HUDEP-2 (cell line): ENCODE results near the gene PKP3.
"Not testable (repeated sequence)": the region's sequence is repeated elsewhere in the genome, so short reads cannot be mapped to it uniquely, and the experiment has no call there.

ENCODE experiments used
- DNase-seq, 76 experiments: peaks; one replicate each; lab custom pipeline; 2025; ENCODE audit not compliant: unreplicated experiment in 76 of 76; lab: John Stamatoyannopoulos, UW

PKP3 gene

DNA sequence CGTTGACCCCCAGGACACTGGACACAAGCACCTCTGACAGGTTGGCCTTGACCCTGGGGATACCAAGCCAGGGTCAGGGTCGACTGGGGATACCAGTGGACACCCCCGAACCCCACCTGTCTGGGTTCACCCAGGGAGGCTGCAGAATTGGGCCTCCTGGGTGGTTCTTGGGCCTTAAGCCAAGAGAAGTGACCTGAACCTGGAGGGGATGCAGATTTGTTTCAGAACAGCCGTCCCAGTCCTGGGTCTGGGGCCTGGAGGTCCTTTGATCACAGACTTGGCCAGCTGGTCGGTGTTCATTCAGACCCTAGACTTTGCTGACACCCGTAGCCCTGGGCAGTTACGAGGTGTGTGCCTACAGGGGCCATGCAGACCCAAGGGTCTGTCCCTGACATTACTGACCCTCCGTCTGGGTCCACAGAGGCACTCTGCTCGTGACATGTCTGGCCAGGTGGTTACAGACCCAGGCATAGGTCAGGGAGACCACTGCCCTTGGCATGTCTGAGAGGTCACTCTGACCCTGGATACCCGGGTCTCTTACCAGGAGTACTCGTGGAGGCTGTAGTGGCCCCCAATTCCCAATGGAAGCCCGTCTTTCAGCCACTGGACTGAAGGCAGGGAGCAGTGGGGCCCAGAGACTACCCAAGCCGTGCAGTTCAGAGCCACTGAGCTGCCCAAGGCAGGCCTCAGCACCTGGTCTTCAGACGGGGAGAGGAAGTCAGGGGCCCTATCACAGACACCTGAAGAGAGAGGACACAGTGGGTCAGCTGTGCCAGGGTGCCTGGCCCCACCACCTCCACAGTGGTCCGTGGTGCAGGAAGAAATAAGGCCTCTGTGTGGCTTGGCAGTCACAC, 14.4 kb downstream of the PKP3 start:
- no peak for DNase-seq

DNA sequence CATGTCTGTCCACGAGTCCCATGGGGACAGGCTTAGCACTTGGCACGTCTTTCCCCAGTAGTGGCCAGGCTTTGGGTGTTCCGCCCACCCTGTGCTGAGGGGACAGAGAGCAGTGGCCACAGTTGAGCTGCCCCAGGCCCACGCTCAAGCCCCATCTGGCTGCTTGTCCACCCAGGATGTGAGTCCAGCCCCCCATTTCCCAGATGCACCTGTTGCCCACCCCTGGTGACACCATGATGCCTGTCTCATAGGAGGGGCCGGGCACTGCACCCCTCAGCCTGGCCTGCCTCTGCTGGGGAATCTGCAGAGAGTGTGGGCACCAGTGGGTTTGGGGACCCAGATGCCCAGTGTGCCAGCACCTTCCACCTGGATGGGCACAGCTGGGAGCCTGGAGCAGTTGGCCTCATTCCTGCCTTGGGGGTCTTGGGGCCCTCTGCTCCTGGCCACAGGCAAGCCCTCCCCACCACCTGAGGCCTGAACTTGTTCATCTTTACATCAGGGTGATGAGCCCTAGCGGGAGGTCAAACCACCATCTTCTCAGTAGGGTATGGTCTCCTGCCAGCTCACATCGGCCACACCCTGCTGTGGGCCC, 15.1 kb downstream of the PKP3 start:
- DNase-seq: no peak

GRCh38 chr11:409600-410483, 15.8 kb downstream of the PKP3 start:
- DNase-seq: no peak

GRCh38 chr11:410711-411110, 16.7 kb downstream of the PKP3 start:
- not testable (repeated sequence) for DNase-seq

- DNase-seq: not testable (repeated sequence)
Observed at GRCh38 chr11:411520-411919, 17.5 kb downstream of the PKP3 start.

DNA sequence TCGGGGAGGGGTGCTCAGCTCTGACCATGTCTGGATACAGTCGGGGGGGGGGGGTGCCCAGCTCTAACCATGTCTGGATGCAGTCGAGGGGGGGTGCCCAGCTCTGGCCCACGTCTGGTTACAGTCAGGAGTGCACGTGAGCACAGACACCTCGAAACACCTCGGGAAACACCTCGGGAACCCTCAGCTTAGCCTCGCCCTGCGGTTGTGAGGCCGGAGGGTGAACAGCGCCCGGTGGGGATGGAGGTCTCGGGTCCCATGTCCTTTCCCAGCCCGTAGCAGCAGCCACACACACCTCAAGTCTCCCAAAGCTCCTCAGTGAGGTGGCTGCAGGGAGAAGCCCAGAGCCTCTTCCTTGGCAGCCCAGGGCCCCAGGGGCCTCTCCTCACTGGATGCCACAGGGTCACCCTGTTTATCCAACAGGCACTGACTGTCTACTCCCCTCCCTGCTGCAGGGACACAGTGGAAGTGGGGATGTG, 18.7 kb downstream of the PKP3 start:
- DNase-seq: no peak

- peak in 4 of 76 experiments; percentile 12 to 20 (median 16) for DNase-seq
Observed at GRCh38 chr11:413120-414081, 19.4 kb downstream of the PKP3 start.

- DNase-seq: no peak
Observed at GRCh38 chr11:414318-414857, 20.4 kb downstream of the PKP3 start.

- no peak for DNase-seq
Observed at GRCh38 chr11:415640-416041, 21.6 kb downstream of the PKP3 start.

DNA sequence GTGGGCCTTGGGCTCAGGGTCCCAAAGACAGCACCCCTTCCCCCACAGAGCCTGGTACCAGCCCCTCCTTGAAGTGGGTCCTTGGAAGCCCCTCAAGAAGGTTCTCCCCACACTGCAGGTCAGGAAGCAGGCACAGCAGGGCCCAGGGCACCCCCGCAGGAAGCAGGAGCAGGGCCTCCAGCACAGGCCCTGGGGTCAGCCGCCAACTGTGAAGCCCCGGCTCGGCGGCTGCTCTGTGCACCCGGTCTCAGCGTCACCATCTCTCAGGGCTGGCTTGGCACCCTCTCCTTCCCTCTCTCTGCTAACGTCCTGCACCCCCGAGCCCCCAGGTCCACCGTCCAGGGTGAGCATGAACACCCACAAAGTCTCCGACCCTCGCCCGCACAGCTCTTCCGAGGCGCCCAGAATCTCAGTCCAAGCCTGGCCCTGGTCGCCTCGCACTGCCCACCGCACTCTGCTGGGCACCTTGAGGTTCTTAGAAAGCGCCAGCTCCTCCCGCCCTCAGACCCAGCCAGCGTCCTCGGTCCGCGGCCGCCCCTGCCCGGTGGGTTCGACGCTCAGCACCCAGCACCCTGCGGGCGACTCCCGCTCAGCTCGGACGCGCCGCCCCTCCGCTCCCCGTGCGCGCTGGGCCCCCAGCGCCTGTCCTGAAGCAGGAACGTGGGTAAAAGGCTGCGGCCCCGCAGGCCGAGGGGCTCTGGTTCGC, 22.2 kb downstream of the PKP3 start:
- no peak for DNase-seq

DNA sequence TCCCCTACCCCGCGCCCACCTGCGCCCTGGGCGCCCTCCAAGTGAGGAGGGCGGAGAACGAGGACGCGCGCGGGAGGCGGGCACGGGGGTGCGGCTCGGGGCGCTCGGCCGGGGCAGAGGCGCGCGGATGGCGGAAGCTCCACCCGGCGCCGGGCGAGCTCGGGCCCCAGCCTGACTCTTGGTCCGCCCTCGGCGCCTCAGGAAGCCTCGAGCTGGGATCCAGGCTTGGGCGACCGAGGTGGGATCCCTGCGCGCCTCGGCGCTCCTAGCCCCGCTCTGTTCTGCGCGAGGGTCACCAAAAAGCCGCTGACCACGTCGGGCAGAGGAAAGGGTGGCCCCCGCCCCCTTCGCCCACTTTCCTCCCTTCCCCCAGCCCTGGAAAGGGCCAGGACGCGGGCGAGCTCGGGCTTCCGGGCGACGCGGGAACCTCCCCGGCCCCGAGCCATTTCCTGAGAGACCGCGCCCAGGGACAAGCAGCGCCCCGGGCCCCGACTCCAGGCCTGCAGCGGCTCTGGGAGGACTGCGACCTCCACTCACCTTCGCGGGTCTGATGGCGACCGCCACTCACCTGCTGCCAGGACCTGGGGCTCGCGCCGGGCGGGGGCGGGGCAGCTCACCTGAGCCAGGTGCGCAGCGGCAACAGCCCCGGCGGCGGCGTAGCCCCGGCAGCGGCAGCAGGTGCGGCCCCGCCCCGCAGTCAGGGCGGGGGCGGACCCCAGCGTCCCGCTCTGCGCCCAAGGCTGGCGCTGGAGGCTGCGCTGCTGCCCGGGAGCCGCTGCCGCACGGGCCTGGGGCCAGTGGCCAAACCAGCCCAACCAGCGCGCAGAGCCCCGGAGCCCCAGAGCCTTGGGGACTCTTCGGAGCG, 23.0 kb downstream of the PKP3 start:
- peak in 4 of 76 experiments; percentile 11 to 22 (median 16) for DNase-seq

GRCh38 chr11:417652-418342, 23.8 kb downstream of the PKP3 start:
- no peak for DNase-seq

- no peak for DNase-seq
Observed at GRCh38 chr11:418343-419247, 24.6 kb downstream of the PKP3 start.

DNA sequence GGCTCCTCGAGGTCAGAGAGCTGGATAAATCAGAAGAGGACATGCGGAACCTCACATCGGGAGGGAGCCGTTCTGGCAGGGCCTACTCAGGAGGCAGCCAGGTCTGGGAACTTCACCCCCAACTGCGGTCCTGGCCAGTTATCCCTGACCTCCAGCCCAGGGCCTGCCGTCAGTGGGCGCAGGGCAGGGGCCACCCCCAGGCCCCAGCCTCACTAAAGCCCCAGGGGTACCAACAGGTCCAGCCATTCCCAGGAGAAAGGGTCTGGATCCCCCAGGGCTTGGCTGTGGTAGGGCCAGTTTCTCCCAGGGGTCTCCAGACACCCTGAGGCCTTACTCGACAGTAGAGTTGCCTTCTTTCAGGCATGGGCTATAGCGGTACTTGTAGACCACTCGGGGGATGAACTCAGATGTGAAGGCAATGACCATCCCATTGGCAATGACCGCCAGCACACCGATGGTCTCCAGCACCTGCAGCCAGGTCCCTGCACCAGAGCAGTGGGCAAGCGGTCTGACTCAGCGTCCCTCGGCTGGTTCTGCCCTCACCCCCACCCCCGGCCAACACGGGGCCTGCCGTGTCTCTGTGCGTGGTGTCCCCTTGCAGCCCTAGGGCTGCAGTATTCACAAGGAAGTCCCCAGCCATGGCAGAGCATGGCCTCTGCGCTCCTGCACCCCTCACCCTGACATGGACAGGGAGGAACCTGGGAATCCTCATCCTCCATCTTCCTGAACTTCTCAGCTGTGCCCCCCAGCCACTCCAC, 25.4 kb downstream of the PKP3 start:
- no peak for DNase-seq

DNA sequence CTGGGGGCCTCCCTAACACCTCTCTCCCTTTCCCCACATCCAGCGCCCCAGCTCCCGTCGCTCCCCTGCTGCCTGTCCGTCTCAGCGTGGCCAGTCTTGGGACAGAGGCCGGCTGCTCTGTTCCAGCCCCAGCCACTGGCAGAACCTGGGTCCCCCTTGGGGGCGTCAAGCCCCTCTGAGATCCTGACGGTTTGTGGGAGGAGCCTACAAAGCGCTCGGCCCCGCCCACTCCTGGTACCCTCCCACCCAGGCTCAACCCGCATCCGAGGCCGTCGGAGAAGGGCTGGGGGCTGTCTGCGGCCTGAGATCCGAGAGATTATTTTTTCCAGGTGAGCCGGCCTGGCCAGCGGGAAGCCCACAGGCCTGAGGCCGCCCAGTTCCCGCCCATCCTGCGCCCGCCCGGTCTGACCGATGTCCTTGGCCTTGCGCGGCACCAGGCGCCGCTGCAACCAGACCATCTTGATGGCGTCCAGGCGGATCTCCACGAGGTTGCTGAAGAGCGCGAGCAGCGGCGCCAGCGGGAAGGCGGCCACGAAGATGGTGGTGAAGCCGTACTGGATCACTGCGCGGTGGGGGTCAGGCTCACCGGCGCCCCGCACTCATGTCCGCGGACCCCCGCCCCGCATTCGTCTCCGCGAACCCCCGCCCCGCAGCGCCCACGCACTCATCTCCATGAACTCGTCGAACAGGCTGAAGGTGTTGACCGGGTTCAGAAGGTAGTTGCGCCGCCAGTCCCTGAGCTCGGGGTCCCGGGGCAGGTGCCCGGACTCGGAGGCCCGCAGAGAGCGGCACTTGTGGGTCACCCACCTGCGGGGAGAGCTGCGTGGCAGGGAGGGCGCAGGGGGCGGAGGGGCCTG, 26.3 kb downstream of the PKP3 start:
- no peak for DNase-seq
